ENCODE measurements around the gene ATRX.
"Not testable (repeated sequence)": the region's sequence is repeated elsewhere in the genome, so short reads cannot be mapped to it uniquely, and the experiment has no call there.

The ATRX gene

DNA sequence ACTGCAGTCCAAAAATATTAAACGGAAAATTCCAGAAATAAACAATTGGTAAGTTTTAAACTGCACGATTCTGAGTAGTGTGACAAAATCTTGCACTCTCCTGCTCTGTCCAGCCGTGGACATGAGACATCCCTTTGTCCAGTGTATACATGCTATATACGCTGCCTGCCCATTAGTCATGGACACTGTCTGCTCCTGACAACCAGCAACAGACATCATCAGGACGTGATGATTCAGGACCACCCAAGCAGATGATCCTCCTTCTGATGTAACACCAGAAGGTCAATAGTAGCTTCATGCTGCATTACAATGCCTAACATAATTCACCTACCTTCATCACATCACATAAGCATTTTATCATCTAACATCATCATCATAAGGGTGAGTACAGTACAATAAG, 36.3 kb downstream of the ATRX start:
- DNase-seq (ENCODE audit: low read depth): no peak
- no peak overlapping the region for H3K4me3 ChIP-seq (ENCODE audit: low read depth, low read length)
- TF ChIP-seq, protein P1, sequence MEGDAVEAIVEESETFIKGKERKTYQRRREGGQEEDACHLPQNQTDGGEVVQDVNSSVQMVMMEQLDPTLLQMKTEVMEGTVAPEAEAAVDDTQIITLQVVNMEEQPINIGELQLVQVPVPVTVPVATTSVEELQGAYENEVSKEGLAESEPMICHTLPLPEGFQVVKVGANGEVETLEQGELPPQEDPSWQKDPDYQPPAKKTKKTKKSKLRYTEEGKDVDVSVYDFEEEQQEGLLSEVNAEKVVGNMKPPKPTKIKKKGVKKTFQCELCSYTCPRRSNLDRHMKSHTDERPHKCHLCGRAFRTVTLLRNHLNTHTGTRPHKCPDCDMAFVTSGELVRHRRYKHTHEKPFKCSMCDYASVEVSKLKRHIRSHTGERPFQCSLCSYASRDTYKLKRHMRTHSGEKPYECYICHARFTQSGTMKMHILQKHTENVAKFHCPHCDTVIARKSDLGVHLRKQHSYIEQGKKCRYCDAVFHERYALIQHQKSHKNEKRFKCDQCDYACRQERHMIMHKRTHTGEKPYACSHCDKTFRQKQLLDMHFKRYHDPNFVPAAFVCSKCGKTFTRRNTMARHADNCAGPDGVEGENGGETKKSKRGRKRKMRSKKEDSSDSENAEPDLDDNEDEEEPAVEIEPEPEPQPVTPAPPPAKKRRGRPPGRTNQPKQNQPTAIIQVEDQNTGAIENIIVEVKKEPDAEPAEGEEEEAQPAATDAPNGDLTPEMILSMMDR (IDR thresholded peaks at IDR 0.05; ENCODE audit: low read depth, low read length, missing control alignments): no peak

DNA sequence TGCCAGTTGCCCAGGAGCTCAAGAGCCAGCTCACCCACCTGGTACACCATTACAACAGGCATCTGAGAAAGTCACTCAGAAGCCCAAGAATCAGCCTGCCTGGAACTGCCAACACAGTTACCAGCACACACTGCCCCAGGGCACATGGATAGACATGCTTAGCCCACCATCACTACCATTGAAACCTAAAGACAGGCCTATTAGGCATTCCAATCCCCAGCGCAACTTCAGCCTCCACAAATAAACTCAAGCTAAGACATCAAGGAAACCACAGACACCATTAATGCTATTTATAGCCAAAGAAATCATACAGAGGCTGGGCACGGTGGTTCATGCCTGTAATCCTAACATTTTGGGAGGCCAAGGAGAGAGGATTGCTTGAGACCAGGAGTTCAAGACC, 42.3 kb downstream of the ATRX start:
- TF ChIP-seq, protein P1 (IDR thresholded peaks at IDR 0.05; ENCODE audit: low read depth, low read length, missing control alignments): no peak
- H3K4me3 ChIP-seq (ENCODE audit: low read depth, low read length): no peak overlapping the region
- no peak for DNase-seq (ENCODE audit: low read depth)

DNA sequence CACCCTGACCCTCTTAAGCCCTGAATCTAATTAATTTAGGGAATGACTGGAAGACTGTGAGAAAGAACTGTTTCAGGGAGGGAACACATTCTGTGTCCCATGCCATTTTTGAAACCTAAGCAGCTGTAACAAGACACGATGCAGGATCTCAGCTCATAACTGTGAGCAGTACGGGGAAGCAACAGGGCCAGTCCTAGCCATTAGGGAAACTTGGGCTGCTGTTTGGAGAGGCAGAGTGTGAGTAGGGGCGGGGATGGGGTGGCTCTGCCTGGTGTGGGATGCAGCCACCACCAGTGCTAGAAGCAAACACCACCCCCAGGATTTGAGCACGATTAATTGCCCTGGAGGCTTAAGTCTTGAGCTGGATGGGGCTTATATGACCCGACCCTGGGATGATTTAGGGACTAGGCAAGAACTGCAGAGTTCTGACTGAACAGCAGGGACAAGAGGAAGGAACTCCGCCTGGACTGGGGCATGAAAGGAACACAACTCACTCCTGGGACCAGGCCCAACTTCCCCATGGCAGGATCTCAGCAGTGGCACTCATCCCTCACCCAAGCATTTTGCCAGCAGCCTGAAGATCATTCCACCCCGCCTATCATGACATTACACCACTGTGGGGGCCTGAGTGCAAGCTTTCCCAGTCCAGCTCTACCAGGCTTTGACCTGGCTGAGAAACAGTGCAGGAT, 43.1 kb downstream of the ATRX start:
- no peak overlapping the region for H3K4me3 ChIP-seq (ENCODE audit: low read depth, low read length)
- TF ChIP-seq, protein P1 (IDR thresholded peaks at IDR 0.05; ENCODE audit: low read depth, low read length, missing control alignments): no peak
- DNase-seq (ENCODE audit: low read depth): no peak

DNA sequence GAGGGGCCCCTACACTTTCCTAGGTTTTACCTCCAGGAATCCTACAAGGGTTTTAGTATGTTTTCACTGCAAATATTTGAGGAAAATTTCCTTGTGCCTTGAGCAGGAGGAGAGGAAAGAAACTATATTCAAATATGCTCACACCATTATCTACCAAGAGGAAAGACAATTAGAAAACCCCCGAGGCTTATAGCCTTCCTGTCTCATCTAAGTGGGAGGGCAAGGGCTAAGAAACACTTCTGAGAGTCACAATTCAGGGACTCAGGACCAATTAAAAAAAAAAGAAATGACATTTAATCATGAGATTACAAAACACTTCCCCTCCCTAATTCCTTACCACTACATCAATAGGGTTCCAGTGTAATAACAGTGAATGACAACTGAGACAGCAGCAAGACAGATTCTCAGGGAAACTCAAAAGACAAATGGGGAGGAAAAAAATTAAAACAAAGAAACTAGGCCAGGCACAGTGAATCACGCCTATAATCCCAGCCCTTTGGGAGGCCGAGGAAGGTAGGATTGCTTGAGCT, 45.6 kb downstream of the ATRX start:
- TF ChIP-seq, protein P1 (IDR thresholded peaks at IDR 0.05; ENCODE audit: low read depth, low read length, missing control alignments): no peak
- no peak for DNase-seq (ENCODE audit: low read depth)
- H3K4me3 ChIP-seq (ENCODE audit: low read depth, low read length): no peak overlapping the region

DNA sequence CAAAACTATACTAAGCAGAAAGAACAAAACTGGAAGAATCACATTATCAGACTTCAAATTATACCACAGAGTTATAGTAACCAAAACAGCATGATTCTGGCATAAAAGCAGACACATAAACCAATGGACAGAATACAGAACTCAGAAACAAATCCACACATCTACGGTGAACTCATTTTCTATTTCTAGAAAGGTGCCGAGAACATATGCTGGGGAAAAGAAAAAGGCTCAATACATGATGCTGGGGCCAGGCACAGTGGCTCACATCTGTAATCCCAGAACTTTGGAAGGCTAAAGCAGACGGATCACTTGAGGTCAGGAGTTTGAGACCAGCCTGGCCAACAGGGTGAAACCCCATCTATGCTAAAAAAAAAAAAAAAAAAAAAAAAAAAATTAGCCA, 52.7 kb downstream of the ATRX start:
- DNase-seq (ENCODE audit: low read depth): no peak
- TF ChIP-seq, protein P1 (IDR thresholded peaks at IDR 0.05; ENCODE audit: low read depth, low read length, missing control alignments): no peak

DNA sequence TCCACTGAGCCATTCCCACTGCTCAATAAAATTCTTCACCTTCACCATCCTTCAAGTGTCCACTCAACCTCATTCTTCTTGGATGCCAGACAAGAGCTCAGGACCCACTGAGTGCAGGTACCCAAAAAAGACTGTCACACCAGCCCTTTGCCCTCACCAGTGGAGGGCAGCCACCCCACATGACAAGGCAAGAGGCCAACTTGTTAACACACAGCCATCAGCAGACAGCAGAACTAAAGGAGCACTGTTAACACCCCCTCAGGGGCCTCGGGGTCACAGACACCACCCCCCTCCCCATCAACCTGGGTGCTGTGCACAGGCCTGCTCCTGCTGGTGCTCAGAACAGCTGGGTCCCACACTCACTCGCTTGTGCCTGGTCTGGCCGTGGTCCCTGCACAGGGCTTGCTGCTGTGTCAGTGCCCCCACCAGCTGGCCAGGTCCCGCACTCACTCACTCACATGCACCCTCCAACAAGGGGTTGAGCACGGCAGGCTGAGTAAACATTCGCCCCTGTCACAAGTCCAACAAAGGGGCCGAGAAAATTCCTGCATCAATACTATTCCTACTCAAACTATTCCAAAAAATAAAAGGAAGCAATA, 54.1 kb downstream of the ATRX start:
- no peak overlapping the region for H3K4me3 ChIP-seq (ENCODE audit: low read depth, low read length)
- DNase-seq (ENCODE audit: low read depth): no peak
- TF ChIP-seq, protein P1 (IDR thresholded peaks at IDR 0.05; ENCODE audit: low read depth, low read length, missing control alignments): no peak

More for the DNA sequence above, 52.7 kb downstream of the ATRX start:
- no peak overlapping the region for H3K4me3 ChIP-seq (ENCODE audit: low read depth, low read length)

DNA sequence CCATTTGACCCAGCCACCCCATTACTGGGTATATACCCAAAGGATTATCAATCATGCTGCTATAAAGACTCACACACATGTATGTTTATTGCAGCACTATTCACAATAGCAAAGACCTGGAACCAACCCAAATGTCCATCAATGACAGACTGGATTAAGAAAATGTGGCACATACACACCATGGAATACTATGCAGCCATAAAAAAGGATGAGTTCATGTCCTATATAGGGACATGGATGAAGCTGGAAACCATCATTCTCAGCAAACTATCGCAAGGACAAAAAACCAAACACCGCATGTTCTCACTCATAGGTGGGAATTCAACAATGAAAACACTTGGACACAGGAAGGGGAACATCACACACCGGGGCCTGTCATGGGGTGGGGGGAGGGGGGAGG, 59.9 kb downstream of the ATRX start:
- DNase-seq (ENCODE audit: low read depth); H3K4me3 ChIP-seq (ENCODE audit: low read depth, low read length): not testable (repeated sequence)
